Motor neuron (in vitro differentiated cells): ENCODE measurements around the gene MCM9. TPM values are rescaled to one million over a fixed set of nuclear protein-coding genes. Genes with fewer than 3 reads are reported as not detected.
A peak's percentile ranks its signal among the peaks of the same experiment; 100 is the strongest.

Experiments used
- ATAC-seq, 8 experiments: fragments of 200-7000 bp; cut with Tn5 transposase; replicated peaks in 6 of 8; 2 replicates each; pipeline ENCODE4 v1.8.0; 2021; ENCODE audit warnings: mild to moderate bottlenecking in 8 of 8, moderate library complexity in 8 of 8
- H3K27ac ChIP-seq, 2 donors: fragments of 250-450 bp; sonication (Bioruptor Pico); 2 replicates each; pipeline ENCODE4 v1.9.0; 2021; ENCODE audit warnings: antibody characterized with exemption in 2 of 2, mild to moderate bottlenecking in 2 of 2, moderate library complexity in 1 of 2
- H3K4me1 ChIP-seq, 2 donors: fragments of 250-450 bp; sonication (Bioruptor Pico); replicated peaks in 1 of 2; 2 replicates each; pipeline ENCODE4 v1.6.1; 2021; ENCODE audit warnings: antibody characterized with exemption in 2 of 2, mild to moderate bottlenecking in 2 of 2, moderate library complexity in 1 of 2
- H3K4me3 ChIP-seq, 5 donors: fragments of 250-450 bp; sonication (Bioruptor Pico); 2 replicates each; pipeline ENCODE4 v1.9.0; 2021; ENCODE audit warnings: antibody characterized with exemption in 5 of 5, mild to moderate bottlenecking in 5 of 5, moderate library complexity in 4 of 5
- WGBS, 10 experiments: fragments of 450-650 bp; shearing (Covaris generic); methylation state at CpG; one replicate each; pipeline ENCODE4 v1.0.0; 2022; 5-methylcytosine and 5-hydroxymethylcytosine counted together
- in situ Hi-C, 9 experiments: fragments of 400-800 bp; cut with MboI; loops; one replicate each; pipeline ENCODE4 v1.15.0; 2021; ENCODE audit warnings: low sequenced_read_pairs in 9 of 9, low pct_unique_long_range_greater_than_20kb in 2 of 9; ENCODE audit not compliant: unreplicated experiment in 9 of 9
- total RNA-seq, 8 experiments: library from RNA; unstranded; fragments of 300-600 nt; gene quantifications; 2 replicates each; pipeline versions ENCODE4 v1.2.3 to v1.2.4, GENCODE V29; 2022

Gene MCM9
- total RNA-seq, 8 experiments from 2014 or later = 6.5 to 21.4 (median 12.7) TPM

GRCh38 chr6:118923035-118923434 is 11.9 kb downstream of the MCM9 start:
- WGBS, 10 experiments = 80 to 100% (median 93%) methylated on average over 1 to 3 of the region's 3 CpGs; no CpG with 5 or more reads in 2 of the 10 experiments
- Histone ChIP-seq H3K4me1 (no peaks in the 10 kb centered on the region), H3K27ac (no peak overlapping the region), H3K4me3 (no peak overlapping the region)
- in situ Hi-C loops = no loop called here
- no peak for ATAC-seq

GRCh38 chr6:118921084-118921483 is 13.9 kb downstream of the MCM9 start:
- WGBS, 10 experiments = 100% methylated on average over 1 of the region's 1 CpG; no CpG with 5 or more reads in 5 of the 10 experiments

DNA sequence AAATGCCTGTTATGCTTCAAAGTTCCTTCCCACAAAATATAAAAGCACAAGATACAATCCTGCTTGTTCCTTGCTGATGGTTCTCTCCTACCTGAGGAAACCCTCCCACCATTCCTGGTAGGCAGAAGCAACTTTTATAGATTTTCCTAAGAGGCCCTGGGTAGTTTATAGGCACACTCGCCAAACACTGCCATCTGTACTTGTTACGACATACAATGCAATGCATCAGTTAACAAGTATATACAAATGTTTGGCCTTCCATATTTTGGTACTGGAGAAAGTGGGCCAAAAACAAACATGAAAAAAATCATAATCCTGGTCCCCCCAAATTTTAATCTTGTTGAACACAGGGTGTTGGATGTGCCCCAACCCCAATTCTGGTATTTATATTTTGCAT is 16.6 kb downstream of the MCM9 start:
- in situ Hi-C loops = no loop called here
- no peak overlapping the region for H3K4me3 ChIP-seq
- WGBS, 10 experiments = 68 to 100% (median 92%) methylated on average over 1 to 2 of the region's 2 CpGs; no CpG with 5 or more reads in 3 of the 10 experiments
- ATAC-seq = no peak
- H3K27ac ChIP-seq = no peak overlapping the region
- no peaks in the 10 kb centered on the region for H3K4me1 ChIP-seq

More at GRCh38 chr6:118921084-118921483, 13.9 kb downstream of the MCM9 start:
- no peaks in the 10 kb centered on the region for H3K4me1 ChIP-seq
- no peak overlapping the region for H3K27ac ChIP-seq
- in situ Hi-C loops = no loop called here
- ATAC-seq = no peak
- no peak overlapping the region for H3K4me3 ChIP-seq

DNA sequence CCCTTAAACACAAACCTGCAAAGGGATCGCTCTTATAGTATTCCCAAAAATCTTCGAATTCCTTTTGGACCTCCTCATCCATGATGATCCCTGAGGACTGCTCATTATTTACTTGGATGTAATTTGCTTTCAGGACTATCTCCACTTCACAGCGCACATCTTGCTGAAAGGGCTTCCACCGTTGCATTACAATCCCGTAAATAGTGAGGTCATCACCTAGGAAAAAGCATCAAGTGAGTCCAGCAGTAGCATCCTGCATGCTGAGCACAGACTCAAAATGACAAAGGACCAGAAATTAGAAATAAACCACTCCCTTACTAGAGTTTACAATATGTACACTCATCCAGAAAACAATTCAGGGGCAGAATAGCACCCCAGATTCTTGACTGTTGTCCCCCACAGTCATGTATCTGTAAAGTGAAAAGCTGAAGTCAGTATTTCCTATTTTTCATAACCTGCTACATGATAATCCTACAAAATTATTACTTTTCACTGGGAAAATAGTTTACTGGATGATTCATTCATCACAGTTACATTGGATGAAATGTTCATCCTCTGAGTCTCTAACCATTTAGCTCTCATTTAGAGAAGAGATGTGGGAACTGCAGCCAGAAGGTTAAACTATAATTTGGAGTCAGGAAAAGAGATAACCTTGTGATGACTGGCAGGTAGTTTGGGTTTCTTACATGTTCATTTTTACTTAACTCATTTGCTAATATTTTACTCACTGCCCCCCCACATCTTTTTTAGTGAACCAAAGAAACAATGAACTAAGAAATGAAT is 17.2 kb downstream of the MCM9 start:
- in situ Hi-C loops = no loop called here
- peak in 5 of 8 experiments; percentile 36 to 91 (median 61) for ATAC-seq
- no peak overlapping the region for H3K27ac ChIP-seq
- 40 to 100% (median 92%) methylated on average over 1 to 5 of the region's 5 CpGs; no CpG with 5 or more reads in 3 of the 10 experiments for whole genome bisulfite sequencing, 10 experiments
- H3K4me1 ChIP-seq = no peaks in the 10 kb centered on the region
- H3K4me3 ChIP-seq = no peak overlapping the region

- no peak for ATAC-seq
- in situ Hi-C loops = no loop called here
- Histone ChIP-seq H3K4me1 (no peaks in the 10 kb centered on the region), H3K27ac (no peak overlapping the region), H3K4me3 (no peak overlapping the region)
Measured at GRCh38 chr6:118914598-118914997, 20.4 kb downstream of the MCM9 start.

DNA sequence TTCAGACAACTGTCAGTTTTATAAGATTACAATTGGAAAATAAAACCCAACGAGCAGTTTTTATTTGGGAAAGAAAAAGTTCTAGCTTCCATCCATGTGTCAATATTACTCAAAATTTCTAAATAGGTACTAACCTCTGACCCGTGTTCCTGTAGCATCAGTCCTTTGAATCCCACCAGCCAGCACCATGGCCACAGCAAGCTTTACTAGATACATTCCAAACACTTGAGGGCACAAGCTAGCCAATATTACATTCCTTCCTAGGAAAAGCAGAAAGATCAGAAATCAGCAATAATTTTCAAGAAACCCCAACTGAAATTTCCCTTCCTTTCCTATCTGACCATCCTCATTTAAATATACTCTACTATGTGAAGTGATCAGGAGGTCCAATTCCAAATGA is 21.8 kb downstream of the MCM9 start:
- no peak overlapping the region for H3K4me3 ChIP-seq
- no peak for ATAC-seq
- in situ Hi-C loops = no loop called here
- WGBS, 10 experiments = 40 to 100% (median 95%) methylated on average over 1 to 2 of the region's 2 CpGs
- H3K27ac ChIP-seq = no peak overlapping the region
- no peaks in the 10 kb centered on the region for H3K4me1 ChIP-seq

GRCh38 chr6:118912646-118913045 is 22.3 kb downstream of the MCM9 start:
- WGBS, 10 experiments = 66 to 100% (median 81%) methylated on average over 1 to 5 of the region's 5 CpGs
- Histone ChIP-seq H3K4me3 (no peak overlapping the region), H3K27ac (no peak overlapping the region), H3K4me1 (no peaks in the 10 kb centered on the region)
- in situ Hi-C loops = no loop called here
- no peak for ATAC-seq

DNA sequence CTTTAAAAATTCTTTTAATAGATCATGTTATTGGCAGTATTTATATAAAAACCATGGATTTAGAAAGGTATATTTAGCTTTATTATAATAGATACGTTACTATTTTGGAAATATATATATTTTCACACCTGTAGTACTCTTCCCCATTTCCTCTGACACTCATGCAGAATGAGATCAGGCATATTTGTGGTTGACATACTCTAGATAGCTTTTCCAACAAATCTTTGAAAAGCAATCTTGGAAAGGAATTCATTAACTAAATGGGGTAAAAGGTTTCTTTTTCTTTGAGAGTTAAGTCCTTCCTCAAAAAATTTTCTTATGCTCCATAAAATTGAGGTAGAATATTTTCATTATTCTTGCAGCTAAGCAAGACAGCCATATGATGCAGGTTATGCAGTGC is 26.5 kb downstream of the MCM9 start:
- Histone ChIP-seq H3K4me1 (no peaks in the 10 kb centered on the region), H3K27ac (no peak overlapping the region), H3K4me3 (no peak overlapping the region)
- no peak for ATAC-seq
- in situ Hi-C loops = no loop called here
- WGBS, 10 experiments = 82 to 100% (median 100%) methylated on average over 1 of the region's 1 CpG; no CpG with 5 or more reads in 1 of the 10 experiments

DNA sequence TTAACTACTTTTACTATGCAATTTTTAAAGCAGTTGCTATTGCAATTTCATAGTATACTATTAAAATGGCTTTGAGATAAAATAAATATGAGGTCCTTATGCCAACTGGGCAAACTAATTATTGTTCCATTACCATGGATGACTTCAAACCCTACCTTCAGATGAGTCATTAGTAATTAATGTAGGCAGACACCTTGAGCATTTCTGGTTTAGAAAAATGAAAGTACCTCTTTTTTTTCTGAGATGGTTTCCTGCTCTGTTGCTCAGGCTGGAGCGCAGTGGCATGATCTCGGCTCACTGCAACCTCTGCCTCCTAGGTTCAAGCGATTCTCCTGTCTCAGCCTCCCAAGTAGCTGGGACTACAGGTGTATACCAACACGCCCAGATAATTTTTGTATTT is 29.1 kb downstream of the MCM9 start:
- Histone ChIP-seq H3K4me1 (no peaks in the 10 kb centered on the region), H3K27ac (no peak overlapping the region), H3K4me3 (no peak overlapping the region)
- WGBS, 10 experiments = 93 to 100% (median 100%) methylated on average over 1 to 4 of the region's 4 CpGs; no CpG with 5 or more reads in 5 of the 10 experiments
- no peak for ATAC-seq
- in situ Hi-C loops = no loop called here

GRCh38 chr6:118905084-118905483 is 29.9 kb downstream of the MCM9 start:
- in situ Hi-C loops = no loop called here
- no peak overlapping the region for H3K4me3 ChIP-seq
- H3K27ac ChIP-seq = no peak overlapping the region
- H3K4me1 ChIP-seq = peaks cover 0 to 6% of the 10 kb centered on the region in 2 donors
- no peak for ATAC-seq

- 82 to 100% (median 100%) methylated on average over 1 to 6 of the region's 6 CpGs; no CpG with 5 or more reads in 2 of the 10 experiments for WGBS, 10 experiments
- in situ Hi-C loops = no loop called here
- Histone ChIP-seq H3K27ac (no peak overlapping the region), H3K4me1 (peaks cover 3 to 8% of the 10 kb centered on the region in 2 donors), H3K4me3 (no peak overlapping the region)
- ATAC-seq = no peak
Measured at GRCh38 chr6:118903691-118904090, 31.3 kb downstream of the MCM9 start.

GRCh38 chr6:118903138-118903537 is 31.8 kb downstream of the MCM9 start:
- WGBS, 10 experiments = 0 to 100% (median 17%) methylated on average over 1 to 2 of the region's 2 CpGs; no CpG with 5 or more reads in 3 of the 10 experiments
- in situ Hi-C loops = no loop called here
- H3K27ac ChIP-seq = no peak overlapping the region

GRCh38 chr6:118902726-118903125 is 32.2 kb downstream of the MCM9 start:
- H3K4me1 ChIP-seq = peaks cover 3 to 12% of the 10 kb centered on the region in 2 donors
- peak in 3 of 8 experiments; percentile 15 to 70 (median 50) for ATAC-seq
- in situ Hi-C loops = no loop called here
- no peak overlapping the region for H3K27ac ChIP-seq
- H3K4me3 ChIP-seq = no peak overlapping the region

More at GRCh38 chr6:118903138-118903537, 31.8 kb downstream of the MCM9 start:
- ATAC-seq = peak in 3 of 8 experiments; percentile 51 to 69 (median 69)
- H3K4me3 ChIP-seq = no peak overlapping the region
- peaks cover 3 to 8% of the 10 kb centered on the region in 2 donors for H3K4me1 ChIP-seq

GRCh38 chr6:118899948-118900347 is 35.0 kb downstream of the MCM9 start:
- in situ Hi-C loops = no loop called here
- Histone ChIP-seq H3K4me3 (no peak overlapping the region), H3K4me1 (peaks cover 17 to 30% of the 10 kb centered on the region in 2 donors), H3K27ac (no peak overlapping the region)
- no peak for ATAC-seq
- WGBS, 10 experiments = 59 to 100% (median 87%) methylated on average over 1 to 6 of the region's 6 CpGs; no CpG with 5 or more reads in 2 of the 10 experiments
